Osteocyte (in vitro differentiated cells): ENCODE data around the gene TTBK1. TPM values are rescaled to one million over a fixed set of nuclear protein-coding genes. Genes with fewer than 3 reads are reported as not detected.
"Not testable (repeated sequence)": the region's sequence is repeated elsewhere in the genome, so short reads cannot be mapped to it uniquely, and the experiment has no call there.

Experiments
- DNase-seq: peaks from one replicate; pipeline ENCODE4 v3.0.0; 2021; ENCODE audit warnings: mixed read lengths; ENCODE audit not compliant: unreplicated experiment; ENCODE audit errors: extremely low spot score
- H3K27ac Mint-ChIP-seq: one replicate; pipeline ENCODE4 v1.8.0; 2021; ENCODE audit warnings: mild to moderate bottlenecking, mixed read lengths; ENCODE audit not compliant: unreplicated experiment
- H3K27me3 Mint-ChIP-seq: one replicate; pipeline ENCODE4 v1.8.0; 2021; ENCODE audit warnings: mixed read lengths; ENCODE audit not compliant: unreplicated experiment
- H3K36me3 Mint-ChIP-seq: one replicate; pipeline ENCODE4 v1.8.0; 2021; ENCODE audit warnings: mixed read lengths; ENCODE audit not compliant: unreplicated experiment
- H3K4me1 Mint-ChIP-seq: one replicate; pipeline ENCODE4 v1.8.0; 2021; ENCODE audit warnings: mixed read lengths; ENCODE audit not compliant: unreplicated experiment
- H3K4me3 Mint-ChIP-seq: one replicate; pipeline ENCODE4 v1.8.0; 2021; ENCODE audit warnings: mild to moderate bottlenecking, moderate library complexity, mixed read lengths; ENCODE audit not compliant: unreplicated experiment
- H3K9me3 Mint-ChIP-seq: one replicate; pipeline ENCODE4 v1.8.0; 2021; ENCODE audit warnings: mixed read lengths; ENCODE audit not compliant: unreplicated experiment
- total RNA-seq: library from RNA; stranded (reverse); gene quantifications from 2 replicates; pipeline ENCODE4 v1.2.1, GENCODE V29; 2021
- TF ChIP-seq, protein P1 (sequence below): fragments of 200-600 bp; sonication (generic); IDR thresholded peaks from 2 replicates; pipeline ENCODE4 v1.5.0; 2021; ENCODE audit warnings: antibody characterized with exemption, mild to moderate bottlenecking, moderate library complexity

The TTBK1 gene
- total RNA-seq, 1 donor from 2014 or later: 0.08 TPM

DNA sequence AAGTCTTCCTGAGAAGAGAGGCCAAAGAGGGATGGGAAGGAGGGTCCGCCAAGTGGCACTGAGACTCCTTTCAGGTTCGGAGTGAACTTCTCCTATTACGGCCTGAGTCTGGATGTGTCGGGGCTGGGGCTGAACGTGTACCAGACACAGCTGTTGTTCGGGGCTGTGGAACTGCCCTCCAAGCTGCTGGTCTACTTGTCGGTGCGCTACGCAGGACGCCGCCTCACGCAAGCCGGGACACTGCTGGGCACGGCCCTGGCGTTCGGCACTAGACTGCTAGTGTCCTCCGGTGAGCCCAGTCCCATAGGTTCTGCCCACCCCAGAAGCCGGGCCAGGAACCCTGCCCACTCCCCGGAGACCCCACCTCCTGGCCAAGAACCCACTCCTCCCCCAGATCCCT is 58.8 kb downstream of the TTBK1 start:
- H3K4me3 Mint-ChIP-seq: no peak overlapping the region
- H3K36me3 Mint-ChIP-seq: no peaks in the 10 kb centered on the region
- H3K27ac Mint-ChIP-seq: no peak overlapping the region
- TF ChIP-seq, protein P1, sequence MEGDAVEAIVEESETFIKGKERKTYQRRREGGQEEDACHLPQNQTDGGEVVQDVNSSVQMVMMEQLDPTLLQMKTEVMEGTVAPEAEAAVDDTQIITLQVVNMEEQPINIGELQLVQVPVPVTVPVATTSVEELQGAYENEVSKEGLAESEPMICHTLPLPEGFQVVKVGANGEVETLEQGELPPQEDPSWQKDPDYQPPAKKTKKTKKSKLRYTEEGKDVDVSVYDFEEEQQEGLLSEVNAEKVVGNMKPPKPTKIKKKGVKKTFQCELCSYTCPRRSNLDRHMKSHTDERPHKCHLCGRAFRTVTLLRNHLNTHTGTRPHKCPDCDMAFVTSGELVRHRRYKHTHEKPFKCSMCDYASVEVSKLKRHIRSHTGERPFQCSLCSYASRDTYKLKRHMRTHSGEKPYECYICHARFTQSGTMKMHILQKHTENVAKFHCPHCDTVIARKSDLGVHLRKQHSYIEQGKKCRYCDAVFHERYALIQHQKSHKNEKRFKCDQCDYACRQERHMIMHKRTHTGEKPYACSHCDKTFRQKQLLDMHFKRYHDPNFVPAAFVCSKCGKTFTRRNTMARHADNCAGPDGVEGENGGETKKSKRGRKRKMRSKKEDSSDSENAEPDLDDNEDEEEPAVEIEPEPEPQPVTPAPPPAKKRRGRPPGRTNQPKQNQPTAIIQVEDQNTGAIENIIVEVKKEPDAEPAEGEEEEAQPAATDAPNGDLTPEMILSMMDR: no peak
- no peaks in the 10 kb centered on the region for H3K4me1 Mint-ChIP-seq
- H3K9me3 Mint-ChIP-seq: no peaks in the 10 kb centered on the region
- peaks cover 25% of the 10 kb centered on the region for H3K27me3 Mint-ChIP-seq
- DNase-seq: peak; percentile 83

DNA sequence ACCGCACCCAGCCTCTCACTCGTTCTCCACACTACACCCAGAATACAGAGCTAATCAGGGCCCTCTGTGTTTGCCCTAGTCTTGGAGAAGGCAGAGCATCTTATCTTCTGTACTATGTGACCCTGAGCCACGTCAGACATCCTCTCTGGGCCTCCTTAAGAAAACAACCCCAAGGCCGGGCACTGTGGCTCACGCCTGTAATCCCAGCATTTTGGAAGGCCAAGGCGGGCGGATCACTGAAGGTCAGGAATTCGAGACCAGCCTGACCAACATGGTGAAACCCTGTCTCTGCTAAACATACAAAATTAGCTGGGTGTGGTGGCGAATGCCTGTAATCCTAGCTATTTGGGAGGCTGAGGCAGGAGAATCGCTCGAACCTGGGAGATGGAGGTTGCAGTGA is 59.7 kb downstream of the TTBK1 start:
- not testable (repeated sequence) for H3K4me3 Mint-ChIP-seq, H3K4me1 Mint-ChIP-seq, H3K36me3 Mint-ChIP-seq, H3K9me3 Mint-ChIP-seq, H3K27ac Mint-ChIP-seq
- peak; percentile 60 for DNase-seq
- H3K27me3 Mint-ChIP-seq: peaks cover 26% of the 10 kb centered on the region

DNA sequence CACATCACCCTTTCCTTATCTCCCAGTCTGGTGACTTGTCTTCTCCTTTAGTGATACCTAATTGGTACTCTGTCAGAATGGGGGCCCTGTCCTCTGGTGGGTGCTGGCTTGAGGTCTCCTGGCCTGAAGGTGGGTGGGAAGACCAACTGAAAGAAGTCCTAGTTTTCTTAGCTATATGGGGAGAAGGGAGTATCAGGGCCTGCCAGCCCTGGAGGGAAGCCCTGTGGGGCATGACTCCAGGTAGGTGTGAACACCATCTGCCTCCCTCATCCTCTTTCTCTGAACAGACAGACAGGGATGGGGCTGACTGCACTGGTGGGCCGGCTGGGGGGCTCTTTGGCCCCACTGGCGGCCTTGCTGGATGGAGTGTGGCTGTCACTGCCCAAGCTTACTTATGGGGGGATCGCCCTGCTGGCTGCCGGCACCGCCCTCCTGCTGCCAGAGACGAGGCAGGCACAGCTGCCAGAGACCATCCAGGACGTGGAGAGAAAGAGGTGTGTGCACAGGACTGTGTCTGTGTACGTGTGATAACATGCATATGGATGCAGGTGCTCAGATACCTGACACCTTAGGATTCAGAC is 60.6 kb downstream of the TTBK1 start:
- no peak for DNase-seq
- H3K9me3 Mint-ChIP-seq: no peaks in the 10 kb centered on the region
- peaks cover 24% of the 10 kb centered on the region for H3K27me3 Mint-ChIP-seq
- peaks cover 5% of the 10 kb centered on the region for H3K4me1 Mint-ChIP-seq
- TF ChIP-seq, protein P1: no peak
- no peak overlapping the region for H3K27ac Mint-ChIP-seq
- no peaks in the 10 kb centered on the region for H3K36me3 Mint-ChIP-seq
- H3K4me3 Mint-ChIP-seq: no peak overlapping the region

DNA sequence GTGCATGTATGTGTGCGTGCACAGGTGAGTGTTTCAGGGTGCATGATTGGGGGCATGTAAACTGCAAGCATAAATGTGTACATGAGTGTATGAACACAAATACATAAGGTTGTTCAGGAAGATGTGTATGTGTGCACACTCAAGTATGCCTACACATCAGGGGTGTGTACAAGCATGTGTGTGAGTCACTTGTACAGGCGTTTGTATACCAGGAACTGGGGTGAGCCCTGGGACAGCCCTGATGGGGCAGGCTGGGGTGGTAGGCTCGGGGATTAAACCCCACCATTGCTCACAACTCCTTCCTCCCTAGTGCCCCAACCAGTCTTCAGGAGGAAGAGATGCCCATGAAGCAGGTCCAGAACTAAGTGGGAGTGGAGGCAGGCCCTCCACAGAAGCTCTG is 61.1 kb downstream of the TTBK1 start:
- Mint-ChIP-seq H3K36me3 (no peaks in the 10 kb centered on the region), H3K27me3 (peaks cover 22% of the 10 kb centered on the region), H3K9me3 (no peaks in the 10 kb centered on the region), H3K4me3 (no peak overlapping the region), H3K4me1 (peaks cover 9% of the 10 kb centered on the region), H3K27ac (no peak overlapping the region)
- TF ChIP-seq, protein P1: no peak
- DNase-seq: no peak

DNA sequence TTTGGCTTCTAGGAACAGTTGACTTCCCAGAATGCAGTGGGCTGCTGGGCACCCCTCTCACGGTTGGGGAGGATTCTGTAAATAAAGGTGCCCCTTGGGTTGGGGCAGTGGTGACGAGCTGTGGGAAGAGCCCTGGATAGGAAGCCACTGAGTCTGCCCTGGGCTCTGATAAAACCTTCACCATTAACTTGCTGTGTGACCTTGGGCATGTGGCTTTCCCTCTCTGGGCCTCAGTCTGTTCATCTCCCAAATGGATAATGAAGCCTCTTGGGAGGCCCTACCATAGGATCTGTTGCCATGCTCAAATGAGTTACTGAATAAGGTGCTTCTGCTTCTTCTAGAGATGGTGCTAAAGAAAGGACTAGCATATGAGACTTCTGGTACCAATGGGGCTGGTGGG is 61.6 kb downstream of the TTBK1 start:
- Mint-ChIP-seq H3K27ac (no peak overlapping the region), H3K36me3 (no peaks in the 10 kb centered on the region), H3K27me3 (peaks cover 21% of the 10 kb centered on the region), H3K4me1 (peaks cover 9% of the 10 kb centered on the region), H3K9me3 (no peaks in the 10 kb centered on the region), H3K4me3 (no peak overlapping the region)
- no peak for DNase-seq
- TF ChIP-seq, protein P1: no peak

DNA sequence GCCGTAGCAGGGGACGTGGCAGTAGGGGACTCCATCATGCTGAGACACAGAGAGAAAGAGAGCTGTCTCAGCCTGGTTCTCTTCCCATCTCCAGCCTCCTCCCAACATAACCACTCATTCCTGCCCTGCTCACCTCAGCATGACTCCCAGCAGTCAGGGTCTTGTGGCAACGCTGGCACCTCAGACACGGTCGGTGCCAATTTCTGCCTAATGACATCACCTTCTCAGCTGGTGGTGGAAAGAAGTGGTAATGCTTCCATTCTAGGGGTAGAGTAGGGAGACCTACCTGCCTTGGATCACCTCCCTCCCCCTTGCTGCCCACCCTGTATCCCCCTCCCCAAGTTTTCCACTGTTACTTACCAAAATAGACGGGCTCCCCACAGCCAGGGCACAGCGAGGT is 62.8 kb downstream of the TTBK1 start:
- no peaks in the 10 kb centered on the region for H3K9me3 Mint-ChIP-seq
- H3K4me1 Mint-ChIP-seq: peaks cover 9% of the 10 kb centered on the region
- TF ChIP-seq, protein P1: no peak
- peaks cover 24% of the 10 kb centered on the region for H3K27me3 Mint-ChIP-seq
- H3K4me3 Mint-ChIP-seq: no peak overlapping the region
- DNase-seq: no peak
- no peak overlapping the region for H3K27ac Mint-ChIP-seq
- H3K36me3 Mint-ChIP-seq: no peaks in the 10 kb centered on the region
